ENCODE measurements around the gene CCN5.

DNA sequence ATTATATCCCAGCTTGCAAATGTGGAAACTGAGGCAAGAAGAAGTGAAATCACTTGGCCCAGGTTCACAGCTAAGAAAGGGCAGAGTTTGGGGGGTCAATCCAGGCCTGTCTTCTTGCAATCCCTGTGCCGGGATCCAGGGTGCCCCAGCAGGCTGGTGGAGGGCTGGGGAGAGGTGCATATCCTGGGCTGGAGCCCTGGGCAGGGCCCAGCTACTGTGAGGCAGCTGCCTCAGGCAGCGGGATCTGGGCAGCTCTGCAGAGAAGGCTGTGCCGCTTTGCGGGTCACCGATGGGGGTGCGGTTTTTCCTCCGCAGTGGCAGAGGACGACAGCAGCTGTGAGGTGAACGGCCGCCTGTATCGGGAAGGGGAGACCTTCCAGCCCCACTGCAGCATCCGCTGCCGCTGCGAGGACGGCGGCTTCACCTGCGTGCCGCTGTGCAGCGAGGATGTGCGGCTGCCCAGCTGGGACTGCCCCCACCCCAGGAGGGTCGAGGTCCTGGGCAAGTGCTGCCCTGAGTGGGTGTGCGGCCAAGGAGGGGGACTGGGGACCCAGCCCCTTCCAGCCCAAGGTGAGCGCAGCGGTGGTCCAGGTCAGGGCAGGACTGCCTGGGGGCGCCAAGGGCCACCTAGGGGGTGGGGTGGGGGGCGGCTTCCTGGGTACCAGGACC lies 9.4 kb downstream of the CCN5 start:
- TF ChIP-seq, protein P1, sequence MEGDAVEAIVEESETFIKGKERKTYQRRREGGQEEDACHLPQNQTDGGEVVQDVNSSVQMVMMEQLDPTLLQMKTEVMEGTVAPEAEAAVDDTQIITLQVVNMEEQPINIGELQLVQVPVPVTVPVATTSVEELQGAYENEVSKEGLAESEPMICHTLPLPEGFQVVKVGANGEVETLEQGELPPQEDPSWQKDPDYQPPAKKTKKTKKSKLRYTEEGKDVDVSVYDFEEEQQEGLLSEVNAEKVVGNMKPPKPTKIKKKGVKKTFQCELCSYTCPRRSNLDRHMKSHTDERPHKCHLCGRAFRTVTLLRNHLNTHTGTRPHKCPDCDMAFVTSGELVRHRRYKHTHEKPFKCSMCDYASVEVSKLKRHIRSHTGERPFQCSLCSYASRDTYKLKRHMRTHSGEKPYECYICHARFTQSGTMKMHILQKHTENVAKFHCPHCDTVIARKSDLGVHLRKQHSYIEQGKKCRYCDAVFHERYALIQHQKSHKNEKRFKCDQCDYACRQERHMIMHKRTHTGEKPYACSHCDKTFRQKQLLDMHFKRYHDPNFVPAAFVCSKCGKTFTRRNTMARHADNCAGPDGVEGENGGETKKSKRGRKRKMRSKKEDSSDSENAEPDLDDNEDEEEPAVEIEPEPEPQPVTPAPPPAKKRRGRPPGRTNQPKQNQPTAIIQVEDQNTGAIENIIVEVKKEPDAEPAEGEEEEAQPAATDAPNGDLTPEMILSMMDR (IDR thresholded peaks at IDR 0.05; ENCODE audit: low read depth, low read length), result no peak
- TF ChIP-seq MYC (IDR thresholded peaks at IDR 0.05; ENCODE audit: low read depth, low read length), result no peak
- TF ChIP-seq POLR2A (IDR thresholded peaks at IDR 0.05; ENCODE audit: extremely low read depth, insufficient read length), result no peak
- TF ChIP-seq, protein P2, sequence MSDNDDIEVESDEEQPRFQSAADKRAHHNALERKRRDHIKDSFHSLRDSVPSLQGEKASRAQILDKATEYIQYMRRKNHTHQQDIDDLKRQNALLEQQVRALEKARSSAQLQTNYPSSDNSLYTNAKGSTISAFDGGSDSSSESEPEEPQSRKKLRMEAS (IDR thresholded peaks at IDR 0.05; ENCODE audit: low read depth, low read length), result no peak
